Keratinocyte (primary cell): ENCODE data around the gene PRKAG3.

ENCODE experiments used
- CTCF ChIP-seq, 3 experiments: IDR thresholded peaks in 1 of 3; conservative IDR thresholded peaks in 1 of 3; optimal IDR thresholded peaks in 1 of 3; 2 replicates in 2 of 3; 3 replicates in 1 of 3; pipeline versions ENCODE3 to v1.5.1; 2011; ENCODE audit warnings: low read length in 3 of 3, mild to moderate bottlenecking in 3 of 3, moderate library complexity in 2 of 3, control low read depth in 1 of 3, inconsistent platforms in 1 of 3; ENCODE audit not compliant: insufficient read depth in 2 of 3; ENCODE audit errors: extremely low read depth in 1 of 3
- EZH2 ChIP-seq: IDR thresholded peaks from one replicate; pipeline ENCODE4 v1.6.1; 2012; ENCODE audit warnings: inconsistent platforms, mild to moderate bottlenecking, low read length, moderate library complexity

- TF ChIP-seq CTCF (optimal IDR thresholded peaks at IDR 0.05 in 1 of 3, IDR thresholded peaks at IDR 0.05 in 1 of 3, conservative IDR thresholded peaks at IDR 0.05 in 1 of 3; ENCODE audit: extremely low read depth in 1 of 3, insufficient read depth in 2 of 3, low read length in 3 of 3) (no peak), EZH2 (no peak)
Observed at GRCh38 chr2:218834685-218835084, 3.1 kb upstream of the PRKAG3 start.
